Activated naive CD4-positive, alpha-beta T cell treated with anti-CD3 and anti-CD28 coated beads, Interleukin-2, amount 50 U/mL, for 72 hours (primary cell): ENCODE measurements around the gene ABHD12. TPM values are rescaled to one million over a fixed set of nuclear protein-coding genes. Genes with fewer than 3 reads are reported as not detected.

ENCODE experiments used
- ATAC-seq, 2 donors: fragments of 150-1000 bp; cut with Tn5 transposase; 2 replicates each; pipeline ENCODE4 v1.10.0; 2021; ENCODE audit warnings: mild to moderate bottlenecking in 2 of 2, moderate library complexity in 2 of 2
- DNase-seq, 2 donors: peaks; one replicate each; pipeline ENCODE4 v3.0.0; 2021 to 2022; ENCODE audit warnings: low spot score in 2 of 2
- H3K27ac Mint-ChIP-seq, 2 donors: one replicate each; pipeline ENCODE4 v1.8.0; 2022; ENCODE audit warnings: mild to moderate bottlenecking in 2 of 2, mixed read lengths in 2 of 2
- H3K36me3 Mint-ChIP-seq, 2 donors: one replicate each; pipeline ENCODE4 v1.8.0; 2022; ENCODE audit warnings: mixed read lengths in 2 of 2
- H3K9me3 Mint-ChIP-seq, 2 donors: one replicate each; pipeline ENCODE4 v1.8.0; 2022; ENCODE audit warnings: mixed read lengths in 2 of 2
- total RNA-seq, 2 donors: library from RNA; stranded (reverse); gene quantifications; one replicate each; pipeline ENCODE4 v1.2.3, GENCODE V29; 2022

The ABHD12 gene
- total RNA-seq, 2 donors from 2014 or later, result 13.8 to 20.2 TPM

- H3K36me3 Mint-ChIP-seq, result peaks cover 3 to 6% of the 10 kb centered on the region in 2 donors
- H3K9me3 Mint-ChIP-seq, result no peaks in the 10 kb centered on the region
- no peak for ATAC-seq
- H3K27ac Mint-ChIP-seq, result peak overlapping the region; percentile 23 to 29
- no peak for DNase-seq
These were observed 134.3 kb downstream of the ABHD12 start for GRCh38 chr20:25256226-25256859.

GRCh38 chr20:25254986-25255680 is 135.5 kb downstream of the ABHD12 start:
- Mint-ChIP-seq H3K27ac (peak overlapping the region in 1 of 2 donors; percentile 23), H3K9me3 (no peaks in the 10 kb centered on the region), H3K36me3 (no peaks in the 10 kb centered on the region)
- DNase-seq (peak in 1 of 2 donors; percentile 41), ATAC-seq (no peak)

GRCh38 chr20:25254571-25254970 is 136.1 kb downstream of the ABHD12 start:
- Mint-ChIP-seq H3K27ac (no peak overlapping the region), H3K36me3 (no peaks in the 10 kb centered on the region), H3K9me3 (no peaks in the 10 kb centered on the region)
- ATAC-seq, result no peak
- no peak for DNase-seq

GRCh38 chr20:25253606-25254275 is 136.9 kb downstream of the ABHD12 start:
- no peaks in the 10 kb centered on the region for H3K9me3 Mint-ChIP-seq
- DNase-seq, result no peak
- H3K36me3 Mint-ChIP-seq, result peaks cover 0 to 5% of the 10 kb centered on the region in 2 donors
- peak overlapping the region in 1 of 2 donors; percentile 5 for H3K27ac Mint-ChIP-seq
- ATAC-seq, result no peak

GRCh38 chr20:25252686-25253421 is 137.8 kb downstream of the ABHD12 start:
- peaks cover 0 to 8% of the 10 kb centered on the region in 2 donors for H3K36me3 Mint-ChIP-seq
- H3K27ac Mint-ChIP-seq, result peak overlapping the region in 1 of 2 donors; percentile 5
- ATAC-seq, result peak; percentile 9 to 31
- DNase-seq, result no peak
- H3K9me3 Mint-ChIP-seq, result no peaks in the 10 kb centered on the region

GRCh38 chr20:25252230-25252651 is 138.4 kb downstream of the ABHD12 start:
- Mint-ChIP-seq H3K27ac (peak overlapping the region; percentile 5 to 44), H3K9me3 (no peaks in the 10 kb centered on the region), H3K36me3 (peaks cover 0 to 8% of the 10 kb centered on the region in 2 donors)
- ATAC-seq (no peak), DNase-seq (no peak)

- ATAC-seq (no peak), DNase-seq (no peak)
- Mint-ChIP-seq H3K27ac (no peak overlapping the region), H3K9me3 (no peaks in the 10 kb centered on the region), H3K36me3 (peaks cover 0 to 8% of the 10 kb centered on the region in 2 donors)
These were observed 139.1 kb downstream of the ABHD12 start for GRCh38 chr20:25251558-25251957.

GRCh38 chr20:25251019-25251418 is 139.6 kb downstream of the ABHD12 start:
- H3K9me3 Mint-ChIP-seq, result no peaks in the 10 kb centered on the region
- H3K36me3 Mint-ChIP-seq, result peaks cover 0 to 8% of the 10 kb centered on the region in 2 donors
- no peak for ATAC-seq
- no peak for DNase-seq
- no peak overlapping the region for H3K27ac Mint-ChIP-seq

GRCh38 chr20:25250508-25250907 is 140.1 kb downstream of the ABHD12 start:
- Mint-ChIP-seq H3K36me3 (peaks cover 0 to 8% of the 10 kb centered on the region in 2 donors), H3K9me3 (no peaks in the 10 kb centered on the region), H3K27ac (no peak overlapping the region)
- DNase-seq (no peak), ATAC-seq (no peak)

Other genes with a start within 250 kb of the ABHD12 start
- gene ENTPD6, start 195.1 kb downstream of the ABHD12 start, total RNA-seq, result 10 to 100 TPM; 38.8 to 45.6 TPM
- 10 to 100 TPM; 19.1 to 30.8 TPM for gene PYGB, start 142.8 kb downstream of the ABHD12 start, total RNA-seq
- 10 to 100 TPM; 26.3 to 26.6 TPM for gene GINS1, start 16.8 kb upstream of the ABHD12 start, total RNA-seq
- gene NINL, start 194.7 kb upstream of the ABHD12 start, total RNA-seq, result 1 to 10 TPM; 3.2 to 5.5 TPM
- gene NANP, start 233.2 kb upstream of the ABHD12 start, total RNA-seq, result 1 to 10 TPM; 6.6 to 9.5 TPM